IPS DF 19.7 (cell line): Measurements from ENCODE around the gene EID2.

Source experiments
- DNase-seq: peaks from one replicate; pipeline ENCODE4 v3.0.0-alpha.2; 2013; ENCODE audit warnings: low read depth, low spot score

EID2 gene

GRCh38 chr19:39533791-39534190, 6.2 kb downstream of the EID2 start:
- DNase-seq: no peak

DNA sequence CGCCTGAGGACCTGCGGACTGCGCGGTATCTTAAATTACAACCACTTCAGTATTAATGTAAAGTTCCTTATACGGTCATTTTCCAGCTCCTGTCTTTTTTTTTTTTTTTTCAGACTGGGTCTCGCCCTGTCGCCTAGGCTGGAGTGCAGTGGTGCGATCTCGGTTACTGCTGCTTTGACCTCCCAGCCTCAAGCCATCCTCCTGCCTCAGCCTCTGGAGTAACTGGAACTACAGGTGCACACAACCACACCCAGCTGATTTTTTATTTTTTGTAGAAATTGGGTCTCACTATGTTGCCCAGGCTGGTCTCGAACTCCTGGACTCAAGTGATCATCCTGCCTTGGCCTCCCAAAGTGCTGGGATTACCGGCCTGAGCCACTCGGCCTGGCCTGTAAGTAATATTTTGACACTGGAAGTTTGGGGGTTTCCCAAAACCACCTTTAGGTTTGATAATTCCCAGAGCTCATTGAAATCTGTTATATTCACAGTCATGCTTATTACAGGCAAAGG, 6.9 kb downstream of the EID2 start:
- no peak for DNase-seq

- DNase-seq: peak; percentile 78
Measured at GRCh38 chr19:39532233-39533002, 7.5 kb downstream of the EID2 start, which contains the start of gene EID2B. Gene EID2B, minus strand, starts transcription at chr19:39532852. Its CDS starts 50 bp downstream, at chr19:39532802.

GRCh38 chr19:39531834-39532232, 8.1 kb downstream of the EID2 start:
- no peak for DNase-seq

DNA sequence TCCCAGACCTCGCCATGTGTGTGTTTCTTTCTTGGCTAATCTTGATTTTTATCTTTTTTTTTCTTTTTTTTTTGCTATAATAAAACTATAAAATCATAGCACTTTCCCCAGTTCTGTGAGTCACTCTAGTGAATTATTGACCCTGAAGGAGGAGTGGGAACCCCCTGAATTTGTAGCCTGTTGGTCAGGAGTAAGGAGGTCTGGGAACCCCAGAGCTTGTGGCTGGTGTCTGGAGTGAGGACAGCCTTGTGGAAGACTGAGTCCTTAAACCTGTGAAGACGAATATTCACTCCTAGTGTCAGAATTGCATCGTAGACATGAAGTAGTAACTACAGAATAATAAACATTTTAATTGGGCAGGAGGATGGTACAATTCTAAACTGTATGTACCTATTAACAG, 14.8 kb downstream of the EID2 start:
- DNase-seq: no peak

GRCh38 chr19:39524495-39524894, 15.5 kb downstream of the EID2 start:
- DNase-seq: no peak

DNA sequence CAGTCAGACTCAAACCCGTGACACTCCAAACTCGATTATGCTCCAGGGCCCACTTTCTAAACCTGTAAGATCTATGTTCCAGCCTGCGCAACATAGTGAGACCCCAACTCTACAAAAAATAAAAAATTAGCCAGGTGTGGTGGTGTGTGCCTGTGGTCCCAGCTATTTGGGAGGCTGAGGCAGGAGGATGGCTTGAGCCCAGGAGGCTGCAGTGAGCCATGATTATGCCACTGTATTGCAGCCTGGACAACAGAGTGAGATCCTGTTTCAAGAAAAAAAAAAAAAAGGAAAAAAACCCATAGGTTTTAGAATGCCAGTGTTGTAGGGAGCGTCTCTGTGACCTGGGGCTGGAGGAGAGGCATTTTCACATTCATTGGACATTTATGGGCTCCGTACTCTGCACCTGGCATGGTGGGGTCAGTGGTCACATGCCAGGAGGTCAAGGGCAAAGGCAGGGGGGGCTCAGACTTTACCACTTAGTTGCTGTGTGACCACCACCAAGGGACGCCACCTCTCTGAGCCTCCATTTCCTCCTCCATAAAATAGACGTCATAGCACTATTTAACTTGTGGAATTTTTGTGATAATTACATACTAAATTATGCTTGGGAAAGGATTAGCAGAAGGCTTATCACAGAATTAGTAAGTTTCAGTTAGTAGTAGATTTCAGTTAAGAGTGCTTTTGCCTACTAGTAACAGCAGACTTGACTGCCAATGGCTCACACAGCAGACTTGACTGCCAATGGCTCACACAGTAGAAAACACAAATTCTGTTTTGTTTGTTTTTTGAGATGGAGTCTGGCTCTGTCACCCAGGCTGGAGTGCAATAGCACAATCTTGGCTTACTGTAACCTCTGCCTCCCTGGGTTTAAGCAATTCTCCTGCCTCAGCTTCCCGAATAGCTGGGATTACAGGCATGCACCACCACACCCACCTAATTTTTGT, 19.1 kb downstream of the EID2 start:
- DNase-seq: no peak

DNA sequence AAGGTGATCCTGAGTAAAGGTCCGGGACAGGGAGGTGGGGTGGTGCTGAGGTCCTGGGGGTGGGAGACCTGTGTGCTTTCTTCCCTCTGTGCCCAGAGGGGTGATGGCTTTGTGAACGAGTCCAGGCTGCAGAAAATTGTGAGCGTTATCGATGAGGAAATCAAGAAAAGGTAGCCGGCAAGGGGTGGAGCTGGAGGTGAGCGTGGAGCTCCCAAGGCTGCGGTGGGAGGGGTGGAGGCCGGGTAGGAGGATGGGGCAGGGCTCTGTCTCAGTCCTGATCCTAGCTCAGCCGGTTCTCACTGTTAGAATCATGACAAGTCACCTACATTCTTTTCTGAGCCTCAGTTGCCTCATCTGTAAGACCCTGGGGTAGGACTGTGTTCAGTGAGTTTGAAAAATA, 21.0 kb downstream of the EID2 start:
- no peak for DNase-seq

- DNase-seq: no peak
Measured at GRCh38 chr19:39518458-39518857, 21.5 kb downstream of the EID2 start.

DNA sequence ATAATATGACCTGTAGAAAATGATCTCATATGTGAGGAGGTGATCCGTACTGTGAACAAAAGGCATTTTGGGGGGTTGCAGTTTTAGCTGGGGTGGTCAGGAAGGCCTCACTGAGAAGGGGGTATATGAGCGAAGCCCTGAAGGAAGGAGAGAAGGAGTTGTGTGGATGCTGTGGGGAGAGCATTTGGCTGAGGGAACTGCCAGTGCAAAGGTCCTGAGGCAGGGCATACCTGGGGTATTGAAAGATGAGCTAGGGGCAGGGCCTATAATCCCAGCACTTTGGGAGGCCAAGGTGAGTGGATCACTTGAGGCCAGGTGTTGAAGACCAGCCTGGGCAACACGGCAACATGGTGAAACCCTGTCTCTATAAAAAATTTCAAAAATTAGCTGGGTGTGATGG, 22.5 kb downstream of the EID2 start:
- no peak for DNase-seq

DNA sequence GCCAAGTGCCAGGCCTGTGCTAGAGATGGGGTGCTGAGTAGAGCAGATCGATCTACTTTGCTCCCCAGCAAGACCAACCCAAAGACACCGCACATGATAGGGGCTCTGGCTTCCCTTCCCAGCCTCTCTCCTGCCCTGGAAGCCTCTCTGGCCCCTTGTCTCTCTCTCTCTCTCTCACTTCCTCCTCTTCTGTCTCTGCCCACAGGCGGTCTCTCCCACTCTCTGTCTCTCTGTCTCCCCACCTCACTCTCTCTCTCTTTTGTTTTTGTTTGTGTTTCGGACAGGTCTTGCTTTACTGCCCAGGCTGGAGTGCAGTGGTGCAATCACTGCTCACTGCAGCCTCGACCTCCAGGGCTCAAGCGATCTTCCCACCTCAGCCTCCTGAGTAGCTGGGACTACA, 23.7 kb downstream of the EID2 start:
- no peak for DNase-seq

GRCh38 chr19:39515551-39516191, 24.3 kb downstream of the EID2 start:
- DNase-seq: no peak

DNA sequence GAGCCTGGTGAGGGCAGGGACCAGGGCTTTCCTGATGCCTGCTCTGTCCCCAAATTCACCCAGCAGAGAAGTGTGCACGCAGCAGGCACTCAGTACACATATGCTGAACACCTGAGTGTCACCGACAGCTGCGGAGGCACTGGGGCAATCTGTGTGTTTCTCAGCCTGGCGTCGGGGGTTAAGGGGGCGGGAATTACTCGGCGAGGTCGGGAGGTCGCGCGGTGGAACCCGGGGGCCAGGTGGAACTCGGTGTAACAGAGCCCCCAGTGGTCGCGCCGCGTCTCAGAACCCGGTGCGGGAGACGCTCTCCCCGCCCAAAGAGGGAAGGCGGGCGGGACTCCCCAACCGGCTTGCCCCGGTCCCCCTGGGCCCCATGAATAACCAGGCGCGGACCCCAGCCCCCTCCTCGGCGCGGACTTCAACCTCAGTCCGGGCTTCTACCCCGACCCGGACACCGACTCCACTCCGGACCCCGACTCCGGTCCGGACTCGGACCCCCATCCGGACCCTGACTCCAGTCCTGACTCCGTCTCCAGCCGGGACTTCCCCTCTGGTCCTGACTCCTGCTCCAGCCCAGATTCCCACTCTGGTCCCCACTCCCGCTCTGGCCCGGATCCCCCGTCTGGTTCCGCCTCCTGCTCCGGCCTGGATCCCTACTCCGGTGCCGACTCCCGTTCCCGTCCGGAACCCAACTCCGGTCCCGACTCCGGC, 25.0 kb downstream of the EID2 start, which contains the start of gene SELENOV:
Gene SELENOV, plus strand, starts transcription at position 300 of the 711 bp plus-strand sequence. Its CDS starts 74 bp downstream, at position 374.
- peak; percentile 90 for DNase-seq

- DNase-seq: no peak
Measured at GRCh38 chr19:39512988-39513387, 27.0 kb downstream of the EID2 start.

DNA sequence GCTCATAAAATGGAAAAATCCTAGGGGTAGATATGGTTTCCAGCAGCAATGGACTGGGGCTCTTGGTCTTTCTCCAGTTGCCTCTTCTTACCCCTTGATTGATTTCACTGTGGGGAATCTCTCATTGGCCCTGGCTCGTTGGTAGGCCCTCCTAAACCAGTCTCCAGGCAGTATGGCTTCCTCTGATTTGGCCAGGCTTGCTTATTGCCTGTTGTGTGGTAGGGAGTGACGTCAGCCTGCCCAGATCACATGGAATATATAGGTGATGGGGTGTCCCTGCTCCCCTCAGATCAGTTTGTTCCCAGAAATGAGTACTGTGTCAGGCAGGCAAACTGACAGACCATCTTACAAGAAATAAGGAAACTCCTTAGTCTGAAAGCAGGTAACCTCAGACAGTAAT, 30.7 kb downstream of the EID2 start:
- DNase-seq: no peak

DNA sequence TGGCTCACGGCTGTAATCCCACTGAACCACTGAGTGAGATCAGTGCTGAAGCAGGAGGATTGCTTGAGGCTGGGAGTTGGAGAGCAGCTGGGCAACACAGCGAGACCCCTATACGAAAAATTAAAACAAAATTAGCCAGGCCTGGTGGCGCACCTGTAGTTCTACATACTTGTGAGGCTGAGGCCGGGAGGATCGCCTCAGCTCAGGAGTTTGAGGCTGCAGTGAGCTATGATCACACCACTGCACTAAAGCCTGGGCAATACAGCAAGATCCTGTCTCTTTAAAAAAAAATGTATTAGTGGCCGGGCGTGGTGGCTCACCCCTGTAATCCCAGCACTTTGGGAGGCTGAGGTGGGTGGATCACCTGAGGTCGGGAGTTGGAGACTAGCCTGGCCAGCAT, 31.3 kb downstream of the EID2 start:
- no peak for DNase-seq

- no peak for DNase-seq
Measured at GRCh38 chr19:39507715-39508364, 32.1 kb downstream of the EID2 start.

DNA sequence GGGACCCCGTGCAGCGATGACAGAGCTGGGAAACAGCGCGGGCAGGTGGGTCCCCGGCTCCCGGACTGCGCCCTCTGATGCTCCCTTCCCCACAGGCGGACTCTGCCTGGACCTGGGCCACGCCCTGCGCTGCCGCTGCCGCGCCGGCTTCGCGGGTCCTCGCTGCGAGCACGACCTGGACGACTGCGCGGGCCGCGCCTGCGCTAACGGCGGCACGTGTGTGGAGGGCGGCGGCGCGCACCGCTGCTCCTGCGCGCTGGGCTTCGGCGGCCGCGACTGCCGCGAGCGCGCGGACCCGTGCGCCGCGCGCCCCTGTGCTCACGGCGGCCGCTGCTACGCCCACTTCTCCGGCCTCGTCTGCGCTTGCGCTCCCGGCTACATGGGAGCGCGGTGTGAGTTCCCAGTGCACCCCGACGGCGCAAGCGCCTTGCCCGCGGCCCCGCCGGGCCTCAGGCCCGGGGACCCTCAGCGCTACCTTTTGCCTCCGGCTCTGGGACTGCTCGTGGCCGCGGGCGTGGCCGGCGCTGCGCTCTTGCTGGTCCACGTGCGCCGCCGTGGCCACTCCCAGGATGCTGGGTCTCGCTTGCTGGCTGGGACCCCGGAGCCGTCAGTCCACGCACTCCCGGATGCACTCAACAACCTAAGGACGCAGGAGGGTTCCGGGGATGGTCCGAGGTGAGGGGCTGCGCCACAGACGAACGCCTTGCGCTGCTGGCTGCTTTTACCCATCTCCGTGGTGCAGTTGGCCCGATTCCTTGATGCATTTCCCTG, 32.8 kb downstream of the EID2 start:
- no peak for DNase-seq

DNA sequence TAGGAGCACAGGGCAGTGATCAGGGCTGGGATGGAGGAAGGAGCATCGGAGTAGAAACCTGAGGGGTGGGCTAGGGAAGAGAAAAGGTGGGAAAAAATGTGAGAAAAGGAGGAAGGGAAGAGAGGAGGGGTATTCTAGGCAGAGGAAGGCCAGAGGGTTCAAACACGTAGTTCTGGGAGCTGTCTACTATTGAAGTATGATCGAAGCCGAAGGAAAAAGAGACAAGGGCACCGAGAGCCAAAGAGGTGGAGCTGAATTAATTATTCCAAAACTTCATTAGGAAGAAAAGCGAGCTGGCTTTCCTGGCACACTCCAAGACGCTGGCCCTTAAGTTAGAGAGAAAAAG, 33.4 kb downstream of the EID2 start:
- no peak for DNase-seq
